Neural cell (in vitro differentiated cells): Measurements from ENCODE around the gene DRAP1.

Source experiments
- EP300 ChIP-seq: fragments of 450-650 bp; conservative IDR thresholded peaks from 2 replicates; pipeline ENCODE4 v1.6.1; 2014; ENCODE audit warnings: antibody characterized with exemption, mild to moderate bottlenecking, moderate library complexity; ENCODE audit not compliant: poor library complexity, severe bottlenecking
- EZH2 ChIP-seq: fragments of 200-600, 300-800 bp; shearing (Covaris generic), sonication (generic); IDR thresholded peaks from 2 replicates; pipeline ENCODE4 v1.6.1; 2014; ENCODE audit warnings: antibody characterized with exemption, low read length, borderline replicate concordance, mild to moderate bottlenecking; ENCODE audit not compliant: insufficient read depth, poor library complexity, severe bottlenecking
- RAD21 ChIP-seq: fragments of 450-650 bp; conservative IDR thresholded peaks from 2 replicates; pipeline ENCODE4 v1.6.1; 2014; ENCODE audit warnings: antibody characterized with exemption, mild to moderate bottlenecking, moderate library complexity
- TF ChIP-seq, protein P1 (sequence below): fragments of 450-650 bp; IDR thresholded peaks from 2 replicates; pipeline ENCODE4 v1.5.1; 2014; ENCODE audit warnings: antibody characterized with exemption, mild to moderate bottlenecking, moderate library complexity; ENCODE audit not compliant: poor library complexity, severe bottlenecking
- TF ChIP-seq, protein P2 (sequence below): IDR thresholded peaks from 2 replicates; pipeline ENCODE4 v1.6.1; 2012; ENCODE audit warnings: borderline replicate concordance

DNA sequence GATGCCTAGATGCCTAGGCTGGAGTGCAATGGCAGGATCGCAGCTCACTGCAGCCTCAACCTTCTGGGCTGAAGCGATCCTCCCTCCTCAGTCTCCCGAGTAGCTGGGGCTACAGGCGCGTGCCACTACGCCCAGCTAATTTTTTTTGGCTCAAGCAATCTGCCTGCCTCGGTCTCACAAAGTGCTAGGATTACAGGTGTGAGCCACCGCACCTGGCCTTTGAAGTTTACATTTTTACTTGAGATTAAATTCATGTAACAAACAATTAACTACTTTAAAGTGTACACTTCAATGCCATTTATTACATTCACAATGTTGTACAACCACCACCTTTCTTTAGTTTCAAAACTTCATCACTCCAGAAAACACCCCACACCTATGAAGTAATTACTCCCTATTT, 15.5 kb upstream of the DRAP1 start:
- TF ChIP-seq, protein P1, sequence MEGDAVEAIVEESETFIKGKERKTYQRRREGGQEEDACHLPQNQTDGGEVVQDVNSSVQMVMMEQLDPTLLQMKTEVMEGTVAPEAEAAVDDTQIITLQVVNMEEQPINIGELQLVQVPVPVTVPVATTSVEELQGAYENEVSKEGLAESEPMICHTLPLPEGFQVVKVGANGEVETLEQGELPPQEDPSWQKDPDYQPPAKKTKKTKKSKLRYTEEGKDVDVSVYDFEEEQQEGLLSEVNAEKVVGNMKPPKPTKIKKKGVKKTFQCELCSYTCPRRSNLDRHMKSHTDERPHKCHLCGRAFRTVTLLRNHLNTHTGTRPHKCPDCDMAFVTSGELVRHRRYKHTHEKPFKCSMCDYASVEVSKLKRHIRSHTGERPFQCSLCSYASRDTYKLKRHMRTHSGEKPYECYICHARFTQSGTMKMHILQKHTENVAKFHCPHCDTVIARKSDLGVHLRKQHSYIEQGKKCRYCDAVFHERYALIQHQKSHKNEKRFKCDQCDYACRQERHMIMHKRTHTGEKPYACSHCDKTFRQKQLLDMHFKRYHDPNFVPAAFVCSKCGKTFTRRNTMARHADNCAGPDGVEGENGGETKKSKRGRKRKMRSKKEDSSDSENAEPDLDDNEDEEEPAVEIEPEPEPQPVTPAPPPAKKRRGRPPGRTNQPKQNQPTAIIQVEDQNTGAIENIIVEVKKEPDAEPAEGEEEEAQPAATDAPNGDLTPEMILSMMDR = no peak
- TF ChIP-seq EP300 (no peak), RAD21 (no peak), EZH2 (no peak)
- TF ChIP-seq, protein P2, sequence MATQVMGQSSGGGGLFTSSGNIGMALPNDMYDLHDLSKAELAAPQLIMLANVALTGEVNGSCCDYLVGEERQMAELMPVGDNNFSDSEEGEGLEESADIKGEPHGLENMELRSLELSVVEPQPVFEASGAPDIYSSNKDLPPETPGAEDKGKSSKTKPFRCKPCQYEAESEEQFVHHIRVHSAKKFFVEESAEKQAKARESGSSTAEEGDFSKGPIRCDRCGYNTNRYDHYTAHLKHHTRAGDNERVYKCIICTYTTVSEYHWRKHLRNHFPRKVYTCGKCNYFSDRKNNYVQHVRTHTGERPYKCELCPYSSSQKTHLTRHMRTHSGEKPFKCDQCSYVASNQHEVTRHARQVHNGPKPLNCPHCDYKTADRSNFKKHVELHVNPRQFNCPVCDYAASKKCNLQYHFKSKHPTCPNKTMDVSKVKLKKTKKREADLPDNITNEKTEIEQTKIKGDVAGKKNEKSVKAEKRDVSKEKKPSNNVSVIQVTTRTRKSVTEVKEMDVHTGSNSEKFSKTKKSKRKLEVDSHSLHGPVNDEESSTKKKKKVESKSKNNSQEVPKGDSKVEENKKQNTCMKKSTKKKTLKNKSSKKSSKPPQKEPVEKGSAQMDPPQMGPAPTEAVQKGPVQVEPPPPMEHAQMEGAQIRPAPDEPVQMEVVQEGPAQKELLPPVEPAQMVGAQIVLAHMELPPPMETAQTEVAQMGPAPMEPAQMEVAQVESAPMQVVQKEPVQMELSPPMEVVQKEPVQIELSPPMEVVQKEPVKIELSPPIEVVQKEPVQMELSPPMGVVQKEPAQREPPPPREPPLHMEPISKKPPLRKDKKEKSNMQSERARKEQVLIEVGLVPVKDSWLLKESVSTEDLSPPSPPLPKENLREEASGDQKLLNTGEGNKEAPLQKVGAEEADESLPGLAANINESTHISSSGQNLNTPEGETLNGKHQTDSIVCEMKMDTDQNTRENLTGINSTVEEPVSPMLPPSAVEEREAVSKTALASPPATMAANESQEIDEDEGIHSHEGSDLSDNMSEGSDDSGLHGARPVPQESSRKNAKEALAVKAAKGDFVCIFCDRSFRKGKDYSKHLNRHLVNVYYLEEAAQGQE = no peak
